Loucy (cell line): ENCODE data around the gene ARID3B.

Source experiments
- H2AFZ ChIP-seq: fragments of 200-600 bp; sonication (generic); 2 replicates; pipeline ENCODE4 v1.6.0; 2016; ENCODE audit warnings: antibody characterized with exemption, mild to moderate bottlenecking, low read length, moderate library complexity
- H3F3A ChIP-seq: fragments of 200-600 bp; 2 replicates; pipeline ENCODE4 v1.6.0; 2016; ENCODE audit warnings: antibody characterized with exemption, low read depth, mild to moderate bottlenecking
- H3K27me3 ChIP-seq: fragments of 200-600 bp; sonication (generic); 2 replicates; pipeline ENCODE4 v1.6.1; 2014; ENCODE audit warnings: low read length, mild to moderate bottlenecking; ENCODE audit not compliant: insufficient read depth, poor library complexity, severe bottlenecking
- H3K36me3 ChIP-seq: fragments of 200-600 bp; sonication (generic); 2 replicates; pipeline ENCODE4 v1.6.1; 2016; ENCODE audit warnings: low read length; ENCODE audit not compliant: insufficient read depth
- H3K4me1 ChIP-seq: fragments of 200-600 bp; sonication (generic); 2 replicates; pipeline ENCODE4 v1.5.1; 2014; ENCODE audit warnings: low read length, mild to moderate bottlenecking; ENCODE audit not compliant: insufficient read depth, poor library complexity, severe bottlenecking
- H3K4me2 ChIP-seq: fragments of 200-600 bp; sonication (generic); 2 replicates; pipeline ENCODE4 v1.6.0; 2014; ENCODE audit warnings: antibody characterized with exemption, low read length, low read depth, mild to moderate bottlenecking; ENCODE audit not compliant: poor library complexity, severe bottlenecking
- H3K4me3 ChIP-seq: fragments of 200-600 bp; sonication (generic); 2 replicates; pipeline ENCODE4 v1.5.1; 2014; ENCODE audit warnings: low read length, mild to moderate bottlenecking, mixed read lengths; ENCODE audit not compliant: poor library complexity, severe bottlenecking
- H3K79me2 ChIP-seq: fragments of 200-600 bp; sonication (generic); 2 replicates; pipeline ENCODE4 v1.6.1; 2014; ENCODE audit warnings: low read length; ENCODE audit not compliant: insufficient read depth
- H3K9ac ChIP-seq: fragments of 200-600 bp; sonication (generic); 2 replicates; pipeline ENCODE4 v1.6.0; 2014; ENCODE audit warnings: mild to moderate bottlenecking, low read depth, low read length, moderate library complexity; ENCODE audit not compliant: poor library complexity, severe bottlenecking
- H3K9me2 ChIP-seq: fragments of 200-600 bp; sonication (generic); replicated peaks from 2 replicates; pipeline ENCODE4 v1.6.1; 2016; ENCODE audit warnings: low read depth, low read length, mixed read lengths
- H3K9me3 ChIP-seq: fragments of 200-600 bp; sonication (generic); 2 replicates; pipeline ENCODE4 v1.6.1; 2014; ENCODE audit warnings: mild to moderate bottlenecking, antibody characterized with exemption, low read length, low read depth; ENCODE audit not compliant: insufficient read depth
- H4K20me1 ChIP-seq: fragments of 200-600 bp; sonication (generic); 2 replicates; pipeline ENCODE4 v1.6.0; 2014; ENCODE audit warnings: antibody characterized with exemption, low read length, mild to moderate bottlenecking; ENCODE audit not compliant: insufficient read depth, poor library complexity, severe bottlenecking
- CTCF ChIP-seq: fragments of 200-600 bp; sonication (generic); conservative IDR thresholded peaks from 2 replicates; pipeline ENCODE4 v1.5.1; 2014; ENCODE audit warnings: mild to moderate bottlenecking, antibody characterized with exemption, low read length
- EZH2phosphoT487 ChIP-seq: fragments of 200-600 bp; IDR thresholded peaks from 2 replicates; pipeline ENCODE4 v1.6.1; 2018; ENCODE audit warnings: antibody characterized with exemption, mild to moderate bottlenecking, moderate library complexity, borderline replicate concordance

ARID3B gene

DNA sequence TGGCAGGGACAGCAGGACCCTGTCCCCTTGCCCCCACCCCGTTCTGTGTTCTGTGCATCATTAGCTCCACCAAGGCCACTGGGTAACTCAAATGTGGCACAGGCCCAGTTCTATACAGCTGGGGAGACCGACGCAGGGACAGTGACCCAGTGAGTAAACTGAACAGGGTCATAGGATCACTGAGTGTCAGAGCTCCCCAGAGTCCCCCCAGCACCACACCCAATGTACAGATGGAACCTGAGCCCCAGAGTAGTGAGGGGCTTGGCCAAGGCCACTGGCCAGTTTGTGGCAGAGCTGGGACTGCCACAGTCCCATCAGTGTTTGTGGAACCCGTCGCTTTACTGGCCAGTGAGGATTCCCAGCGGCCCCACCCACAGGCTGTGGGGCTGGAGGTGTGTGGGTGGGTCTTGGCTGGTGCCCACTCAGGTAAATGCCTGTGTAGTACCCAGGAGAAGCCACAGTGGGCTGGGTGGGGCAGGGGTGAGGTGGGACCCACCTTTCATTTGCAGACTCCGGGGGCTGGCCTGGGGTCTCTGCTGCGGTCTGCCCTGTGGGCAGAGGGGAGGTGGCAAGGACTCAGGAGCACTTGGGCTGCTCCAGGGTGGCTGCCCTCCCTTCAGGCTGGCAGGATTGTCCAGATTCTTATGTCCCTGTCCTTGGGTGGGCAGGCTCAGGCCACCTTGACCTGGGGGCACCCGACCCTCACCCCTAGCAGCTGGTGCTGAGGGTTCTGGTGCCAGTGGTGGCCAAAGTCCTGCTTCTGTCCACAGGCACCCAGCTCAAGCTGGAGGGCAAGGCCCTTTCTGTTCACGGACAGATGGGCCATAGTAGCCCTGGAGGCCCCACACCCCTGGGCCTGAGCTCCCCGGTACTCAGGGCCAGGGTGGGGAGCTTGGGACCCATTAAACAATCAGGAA is 63.0 kb downstream of the ARID3B start:
- Histone ChIP-seq H3K4me1 (peaks cover 9% of the 10 kb centered on the region), H3K4me3 (no peak overlapping the region), H2AFZ (no peak overlapping the region), H3F3A (no peaks in the 10 kb centered on the region), H3K9me3 (no peaks in the 10 kb centered on the region), H3K9ac (no peak overlapping the region), H3K79me2 (peaks cover 10% of the 10 kb centered on the region), H3K36me3 (no peaks in the 10 kb centered on the region), H3K4me2 (no peak overlapping the region), H3K27me3 (no peaks in the 10 kb centered on the region), H4K20me1 (no peaks in the 10 kb centered on the region), H3K9me2 (no peaks in the 10 kb centered on the region)
- TF ChIP-seq CTCF (no peak), EZH2phosphoT487 (no peak)

DNA sequence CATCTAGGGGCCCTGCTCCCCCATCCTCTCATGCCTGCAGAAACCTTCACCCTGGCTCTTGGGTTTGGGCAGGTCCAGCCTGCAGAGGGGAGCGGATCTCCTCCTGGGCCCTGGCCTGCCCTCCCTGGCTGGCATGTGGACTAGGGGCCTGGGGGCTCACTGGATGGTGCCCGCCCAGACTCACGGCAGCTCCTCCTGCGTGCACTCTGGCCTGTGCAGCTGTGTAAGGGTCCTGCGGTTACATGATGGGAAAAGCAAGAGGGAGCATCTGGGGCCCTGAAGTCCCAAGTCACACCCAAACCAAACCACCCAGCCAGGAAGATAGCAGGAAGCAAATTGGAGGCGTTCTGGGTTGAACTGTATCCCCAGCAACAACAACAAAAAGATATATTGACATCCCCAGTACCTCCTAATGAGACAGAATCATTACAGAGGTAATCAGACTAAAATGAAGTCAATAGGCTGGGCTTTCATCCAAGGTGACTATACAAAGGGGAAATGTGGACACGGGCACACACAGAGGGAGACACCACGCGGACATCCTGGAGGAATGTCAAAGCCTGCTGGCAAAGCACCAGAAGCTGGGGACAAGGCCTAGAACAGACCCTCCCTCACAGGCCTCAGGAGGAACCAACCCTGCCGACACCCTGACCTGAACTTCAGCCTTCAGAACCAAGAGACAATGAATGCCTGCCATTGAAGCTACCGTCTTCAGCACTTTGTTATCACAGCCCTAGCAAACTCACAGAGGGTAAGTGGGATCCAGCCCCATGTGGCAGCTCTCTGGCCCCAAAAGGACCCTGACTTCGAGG is 64.2 kb downstream of the ARID3B start:
- Histone ChIP-seq H3F3A (no peaks in the 10 kb centered on the region), H4K20me1 (no peaks in the 10 kb centered on the region), H3K4me3 (no peak overlapping the region), H3K36me3 (no peaks in the 10 kb centered on the region), H2AFZ (no peak overlapping the region), H3K9ac (no peak overlapping the region), H3K9me3 (no peaks in the 10 kb centered on the region), H3K4me2 (no peak overlapping the region), H3K4me1 (peaks cover 2% of the 10 kb centered on the region), H3K27me3 (no peaks in the 10 kb centered on the region), H3K9me2 (no peaks in the 10 kb centered on the region), H3K79me2 (no peaks in the 10 kb centered on the region)
- TF ChIP-seq EZH2phosphoT487 (no peak), CTCF (no peak)

- H3K36me3 ChIP-seq: no peaks in the 10 kb centered on the region
- H3K9ac ChIP-seq: no peak overlapping the region
- no peaks in the 10 kb centered on the region for H4K20me1 ChIP-seq
- TF ChIP-seq EZH2phosphoT487 (no peak), CTCF (no peak)
- H3K4me2 ChIP-seq: no peak overlapping the region
- no peaks in the 10 kb centered on the region for H3K79me2 ChIP-seq
- H3K4me3 ChIP-seq: no peak overlapping the region
- no peaks in the 10 kb centered on the region for H3F3A ChIP-seq
- H3K4me1 ChIP-seq: peaks cover 3% of the 10 kb centered on the region
- no peaks in the 10 kb centered on the region for H3K9me3 ChIP-seq
- no peak overlapping the region for H2AFZ ChIP-seq
- no peaks in the 10 kb centered on the region for H3K9me2 ChIP-seq
- H3K27me3 ChIP-seq: no peaks in the 10 kb centered on the region
Observed at GRCh38 chr15:74605795-74606150, 64.8 kb downstream of the ARID3B start.
